OCI-LY7 (cell line): Measurements from ENCODE around the gene CNTN2.

ENCODE experiments used
- EZH2phosphoT487 ChIP-seq: fragments of 200-600 bp; sonication (generic); IDR thresholded peaks from 2 replicates; pipeline ENCODE4 v1.6.1; 2018; ENCODE audit warnings: low read depth, borderline replicate concordance, mild to moderate bottlenecking, mixed run types, antibody characterized with exemption, low read length, moderate library complexity, mixed read lengths
- TF ChIP-seq, protein P1 (sequence below): fragments of 200-600 bp; sonication (generic); conservative IDR thresholded peaks from 2 replicates; pipeline ENCODE4 v1.5.1; 2014; ENCODE audit warnings: mild to moderate bottlenecking, antibody characterized with exemption, low read length, moderate library complexity, mixed read lengths

DNA sequence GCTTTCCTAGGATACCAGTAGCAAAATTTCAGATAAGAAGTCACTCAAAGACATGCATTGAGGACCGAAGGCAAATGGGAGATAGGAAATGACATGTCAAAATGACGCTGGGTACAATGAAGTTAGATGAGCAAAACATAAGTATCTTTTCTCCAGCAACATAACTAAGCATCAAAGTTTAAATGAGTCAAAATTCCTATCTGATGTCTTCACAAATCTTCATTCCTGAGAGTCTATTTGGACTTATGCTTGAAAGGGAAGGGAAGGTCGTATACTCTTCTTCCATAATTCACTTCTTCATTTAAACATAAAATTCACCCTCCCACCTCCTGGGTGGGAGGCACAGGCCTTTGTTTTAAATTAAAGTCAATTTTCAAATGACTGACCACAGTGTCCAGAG lies 45.3 kb downstream of the CNTN2 start:
- TF ChIP-seq, protein P1, sequence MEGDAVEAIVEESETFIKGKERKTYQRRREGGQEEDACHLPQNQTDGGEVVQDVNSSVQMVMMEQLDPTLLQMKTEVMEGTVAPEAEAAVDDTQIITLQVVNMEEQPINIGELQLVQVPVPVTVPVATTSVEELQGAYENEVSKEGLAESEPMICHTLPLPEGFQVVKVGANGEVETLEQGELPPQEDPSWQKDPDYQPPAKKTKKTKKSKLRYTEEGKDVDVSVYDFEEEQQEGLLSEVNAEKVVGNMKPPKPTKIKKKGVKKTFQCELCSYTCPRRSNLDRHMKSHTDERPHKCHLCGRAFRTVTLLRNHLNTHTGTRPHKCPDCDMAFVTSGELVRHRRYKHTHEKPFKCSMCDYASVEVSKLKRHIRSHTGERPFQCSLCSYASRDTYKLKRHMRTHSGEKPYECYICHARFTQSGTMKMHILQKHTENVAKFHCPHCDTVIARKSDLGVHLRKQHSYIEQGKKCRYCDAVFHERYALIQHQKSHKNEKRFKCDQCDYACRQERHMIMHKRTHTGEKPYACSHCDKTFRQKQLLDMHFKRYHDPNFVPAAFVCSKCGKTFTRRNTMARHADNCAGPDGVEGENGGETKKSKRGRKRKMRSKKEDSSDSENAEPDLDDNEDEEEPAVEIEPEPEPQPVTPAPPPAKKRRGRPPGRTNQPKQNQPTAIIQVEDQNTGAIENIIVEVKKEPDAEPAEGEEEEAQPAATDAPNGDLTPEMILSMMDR: no peak
- no peak for TF ChIP-seq EZH2phosphoT487
